ACHN (cell line): ENCODE data around the gene SNX3.
"Not testable (repeated sequence)": the region's sequence is repeated elsewhere in the genome, so short reads cannot be mapped to it uniquely, and the experiment has no call there.

Experiments used
- DNase-seq: peaks from one replicate; pipeline ENCODE4 v3.0.0-alpha.2; 2015
- in situ Hi-C: cut with HindIII; loops from 2 replicates; pipeline ENCODE4 v1.10.0; 2017; ENCODE audit warnings: low sequenced_read_pairs, low pct_ligation_motif_present, low pct_unique_long_range_greater_than_20kb

The SNX3 gene

GRCh38 chr6:108260809-108261569 is at the start of gene SNX3:
Gene SNX3, minus strand, starts transcription at chr6:108261040. Its CDS starts 119 bp downstream, at chr6:108260921.
- DNase-seq = peak; percentile 93
- in situ Hi-C loops = no loop called here

DNA sequence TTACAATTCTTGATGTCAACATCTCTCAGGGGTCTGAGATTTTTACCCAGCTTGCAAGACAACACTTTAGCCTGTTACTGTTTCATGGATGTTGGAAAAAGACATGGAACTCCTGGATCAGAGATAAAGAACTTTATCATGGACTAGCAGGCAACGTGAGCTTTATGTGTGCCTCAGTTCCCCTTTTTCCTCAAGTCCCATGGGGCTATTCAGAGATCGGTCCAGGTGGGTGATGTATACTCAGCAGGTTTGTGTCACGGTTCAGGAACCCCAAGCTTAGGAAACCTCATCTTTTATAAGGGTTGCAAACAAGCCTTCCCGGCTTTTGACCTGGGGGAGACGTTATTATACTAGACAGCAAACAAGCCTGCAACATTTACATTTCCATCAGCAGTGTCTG is 49.0 kb upstream of the SNX3 start:
- no peak for DNase-seq
- in situ Hi-C loops = no loop called here

GRCh38 chr6:108308641-108309040 is 47.8 kb upstream of the SNX3 start:
- in situ Hi-C loops, DNase-seq: not testable (repeated sequence)

GRCh38 chr6:108304646-108305045 is 43.8 kb upstream of the SNX3 start:
- no peak for DNase-seq

DNA sequence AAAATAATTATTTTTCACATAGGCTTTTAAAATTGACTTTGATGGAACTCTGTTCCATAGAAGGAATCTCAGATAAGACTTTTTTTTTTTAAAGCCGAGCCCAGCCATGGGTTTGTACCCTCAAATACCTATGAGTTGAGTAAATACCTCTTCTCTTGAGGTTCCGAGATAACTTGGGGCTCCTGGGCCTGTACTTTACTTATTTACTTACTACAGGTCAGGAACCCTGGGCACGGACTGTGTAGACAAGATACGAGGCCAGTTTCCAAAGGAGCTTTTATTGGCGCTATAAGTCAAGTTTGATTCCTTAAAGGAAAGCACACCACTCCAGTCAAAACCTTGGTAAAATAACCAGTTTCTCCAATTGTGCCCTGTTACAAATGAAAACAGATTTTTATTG is 41.5 kb upstream of the SNX3 start:
- DNase-seq = no peak
- in situ Hi-C loops = no loop called here

More at GRCh38 chr6:108304646-108305045, 43.8 kb upstream of the SNX3 start:
- in situ Hi-C loops = no loop called here

DNA sequence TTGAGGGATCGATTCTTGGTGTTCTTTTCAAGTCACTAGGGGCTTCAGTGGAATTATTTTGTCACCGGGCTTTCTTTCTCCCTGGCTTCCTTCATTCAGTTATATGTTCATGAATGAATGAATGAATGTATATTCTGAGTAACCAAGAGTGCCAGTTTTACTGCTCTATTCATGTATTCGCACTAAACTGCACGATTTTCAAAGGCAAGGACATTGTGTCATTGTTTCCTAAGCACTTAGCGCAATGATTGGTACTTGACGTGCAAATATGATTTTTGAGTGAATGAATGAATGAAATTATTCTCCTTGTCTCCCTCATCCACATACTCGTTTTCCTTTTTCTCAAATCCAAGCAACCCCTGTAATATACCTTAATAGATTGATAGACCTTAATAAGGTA is 34.8 kb upstream of the SNX3 start:
- no peak for DNase-seq
- in situ Hi-C loops = no loop called here

- in situ Hi-C loops = no loop called here
- DNase-seq = peak; percentile 85
Measured at GRCh38 chr6:108294727-108295625, 34.1 kb upstream of the SNX3 start, which contains the start of gene AFG1L. Gene AFG1L, plus strand, starts transcription at chr6:108295054. Its CDS starts 26 bp downstream, at chr6:108295080.

- in situ Hi-C loops = no loop called here
Measured at GRCh38 chr6:108294297-108294726, 33.5 kb upstream of the SNX3 start.

DNA sequence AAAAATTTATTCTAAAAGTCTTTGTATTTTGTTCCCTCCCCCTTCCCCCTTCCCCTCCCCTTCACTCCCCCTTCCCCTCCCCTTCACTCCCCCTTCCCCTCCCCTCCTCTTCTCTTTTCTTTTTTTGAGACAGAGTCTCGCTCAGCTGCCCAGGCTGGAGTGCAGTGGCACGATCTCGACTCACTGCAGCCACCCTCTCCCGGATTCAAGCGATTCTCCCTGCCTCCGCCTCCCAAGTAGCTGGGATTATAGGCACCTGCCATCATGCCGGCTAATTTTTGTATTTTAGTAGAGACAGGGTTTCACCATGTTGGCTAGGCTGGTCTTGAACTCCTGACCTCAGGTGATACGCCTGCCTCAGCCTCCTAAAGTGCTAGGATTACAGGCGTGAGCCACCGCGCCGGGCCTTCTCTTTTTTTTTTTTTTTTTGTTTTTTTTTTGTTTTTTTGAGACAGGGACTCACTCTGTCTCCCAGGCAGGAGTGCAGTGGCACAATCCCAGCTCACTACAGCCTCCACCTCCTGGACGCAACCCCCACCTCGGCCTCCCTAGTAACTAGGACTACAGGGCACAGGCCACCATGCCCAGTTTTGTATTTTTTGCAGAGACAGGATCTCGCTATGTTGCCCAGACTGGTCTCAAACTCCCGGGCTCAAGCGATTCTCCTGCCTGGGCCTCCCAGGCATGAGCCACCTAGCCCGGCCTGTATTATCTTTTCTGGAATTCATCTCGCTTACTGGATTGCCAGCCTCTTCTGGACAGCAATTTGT is 32.9 kb upstream of the SNX3 start:
- DNase-seq = no peak
- in situ Hi-C loops = no loop called here

More at GRCh38 chr6:108294297-108294726, 33.5 kb upstream of the SNX3 start:
- no peak for DNase-seq

- in situ Hi-C loops, DNase-seq: not testable (repeated sequence)
Measured at GRCh38 chr6:108292561-108292960, 31.7 kb upstream of the SNX3 start.

DNA sequence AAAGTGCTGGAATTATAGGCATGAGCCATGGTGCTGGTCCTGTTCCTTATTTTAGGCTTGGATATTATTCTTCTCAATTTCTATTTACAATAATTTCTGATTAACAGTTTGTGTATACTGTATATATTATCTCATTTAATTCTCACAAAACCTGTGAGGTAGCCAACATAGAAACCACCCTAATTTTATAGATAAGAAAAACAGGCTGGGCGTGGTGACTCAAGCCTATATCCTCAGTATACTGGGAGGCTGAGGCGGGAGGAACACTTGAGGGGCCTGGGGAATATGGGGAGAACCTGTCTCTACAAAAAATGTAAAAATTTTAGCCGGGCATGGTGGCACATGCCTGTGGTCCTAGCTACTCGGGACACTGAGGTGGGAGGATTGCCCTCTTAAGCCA is 30.3 kb upstream of the SNX3 start:
- in situ Hi-C loops = no loop called here
- DNase-seq = no peak

DNA sequence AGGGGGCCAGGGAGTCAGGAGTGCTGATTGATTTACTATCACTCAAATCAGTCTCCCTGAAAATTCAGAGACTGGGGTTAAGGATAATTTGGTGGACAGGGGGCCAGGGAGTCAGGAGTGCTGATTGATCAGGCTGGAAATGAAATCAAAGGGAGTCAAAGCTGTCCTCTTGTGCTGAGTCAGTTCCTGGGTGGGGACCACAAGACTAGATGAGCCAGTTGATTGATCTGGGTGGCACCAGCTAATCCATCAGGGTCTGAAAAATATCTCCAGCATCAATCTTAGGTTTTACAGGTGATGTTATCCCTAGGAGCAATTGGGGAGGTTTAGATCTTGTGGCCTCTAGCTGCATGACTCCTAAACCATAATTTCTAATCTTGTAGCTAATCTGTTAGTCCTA is 27.9 kb upstream of the SNX3 start:
- DNase-seq = no peak
- in situ Hi-C loops = no loop called here

DNA sequence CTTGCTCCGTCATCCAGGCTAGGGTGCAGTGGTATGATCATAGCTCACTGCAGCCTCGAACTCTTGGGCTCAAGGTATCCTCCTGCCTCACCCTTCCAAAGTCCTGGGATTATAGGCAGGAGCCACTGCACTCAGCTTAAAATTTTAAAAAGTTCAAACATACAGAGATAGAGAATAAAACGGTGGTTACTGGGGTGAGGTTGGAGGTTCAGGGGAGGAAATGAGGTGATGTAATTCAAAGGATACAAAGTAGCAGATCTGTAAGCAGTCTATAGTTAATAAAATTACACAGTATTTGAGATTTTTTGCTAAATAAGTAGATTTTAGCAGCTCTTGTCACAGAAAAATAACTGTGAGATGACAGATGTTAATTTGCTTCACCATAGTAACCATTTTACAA is 26.5 kb upstream of the SNX3 start:
- no peak for DNase-seq
- in situ Hi-C loops = no loop called here

GRCh38 chr6:108286366-108286765 is 25.5 kb upstream of the SNX3 start:
- in situ Hi-C loops = no loop called here
- no peak for DNase-seq

DNA sequence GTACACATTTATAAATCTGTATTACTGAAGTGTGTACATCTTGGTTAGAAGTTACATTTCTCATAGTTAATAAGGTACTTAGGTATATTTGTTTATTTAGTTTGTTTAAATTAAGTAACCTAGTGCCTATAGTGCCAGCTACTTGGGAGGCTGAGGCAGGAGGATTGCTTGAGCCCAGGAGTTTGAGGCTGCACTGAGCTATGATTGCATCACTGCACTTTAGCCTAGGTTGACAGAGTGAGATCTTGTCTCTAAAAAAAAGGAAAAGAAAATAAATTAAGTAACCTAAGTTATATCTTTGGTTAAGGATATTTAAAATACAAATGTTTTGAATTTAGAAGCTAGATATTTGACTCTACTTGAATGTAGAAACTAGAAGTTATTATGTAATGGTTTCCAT is 24.5 kb upstream of the SNX3 start:
- in situ Hi-C loops = no loop called here
- no peak for DNase-seq

DNA sequence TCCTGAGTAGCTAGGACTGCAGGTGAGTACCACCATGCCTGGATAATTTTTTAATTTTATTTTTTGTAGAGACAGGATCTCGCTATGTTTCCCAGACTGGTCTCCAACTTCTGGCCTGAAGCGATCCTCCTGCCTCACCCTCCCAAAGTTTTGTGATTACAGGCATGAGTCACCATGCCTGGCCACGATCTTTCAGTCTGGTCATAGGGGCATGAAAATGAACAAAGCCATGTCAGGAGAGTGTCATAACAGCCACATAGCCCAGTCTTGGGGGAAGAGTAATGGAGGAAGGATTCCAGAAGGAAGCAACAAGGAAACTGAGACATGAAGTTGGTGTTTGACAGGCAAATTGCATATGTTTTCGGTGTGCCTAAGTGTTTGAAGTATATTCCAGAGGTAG is 17.0 kb upstream of the SNX3 start:
- in situ Hi-C loops = no loop called here
- no peak for DNase-seq

GRCh38 chr6:108277295-108277694 is 16.5 kb upstream of the SNX3 start:
- DNase-seq = no peak
- in situ Hi-C loops = no loop called here

- DNase-seq = no peak
- in situ Hi-C loops = no loop called here
Measured at GRCh38 chr6:108275976-108276375, 15.1 kb upstream of the SNX3 start.

GRCh38 chr6:108274546-108274945 is 13.7 kb upstream of the SNX3 start:
- no peak for DNase-seq
- in situ Hi-C loops = no loop called here
